Lung microvascular endothelial cell (primary cell): Measurements from ENCODE around the gene BCAR3. TPM values are rescaled to one million over a fixed set of nuclear protein-coding genes. Genes with fewer than 3 reads are reported as not detected.
"Not testable (repeated sequence)": the region's sequence is repeated elsewhere in the genome, so short reads cannot be mapped to it uniquely, and the experiment has no call there.

Source experiments
- DNase-seq, 2 donors: peaks; one replicate each; pipeline versions ENCODE4 v3.0.0 to v3.0.0-alpha.2; 2010; ENCODE audit warnings: low read depth in 2 of 2
- total RNA-seq: library from RNA; depleted of rRNA; stranded (reverse); fragments of >200 nt; gene quantifications from 2 replicates; pipeline ENCODE4 v1.2.1, GENCODE V29; 2014

Gene BCAR3
- total RNA-seq, 1 donor from 2014 or later, result 34.1 TPM

DNA sequence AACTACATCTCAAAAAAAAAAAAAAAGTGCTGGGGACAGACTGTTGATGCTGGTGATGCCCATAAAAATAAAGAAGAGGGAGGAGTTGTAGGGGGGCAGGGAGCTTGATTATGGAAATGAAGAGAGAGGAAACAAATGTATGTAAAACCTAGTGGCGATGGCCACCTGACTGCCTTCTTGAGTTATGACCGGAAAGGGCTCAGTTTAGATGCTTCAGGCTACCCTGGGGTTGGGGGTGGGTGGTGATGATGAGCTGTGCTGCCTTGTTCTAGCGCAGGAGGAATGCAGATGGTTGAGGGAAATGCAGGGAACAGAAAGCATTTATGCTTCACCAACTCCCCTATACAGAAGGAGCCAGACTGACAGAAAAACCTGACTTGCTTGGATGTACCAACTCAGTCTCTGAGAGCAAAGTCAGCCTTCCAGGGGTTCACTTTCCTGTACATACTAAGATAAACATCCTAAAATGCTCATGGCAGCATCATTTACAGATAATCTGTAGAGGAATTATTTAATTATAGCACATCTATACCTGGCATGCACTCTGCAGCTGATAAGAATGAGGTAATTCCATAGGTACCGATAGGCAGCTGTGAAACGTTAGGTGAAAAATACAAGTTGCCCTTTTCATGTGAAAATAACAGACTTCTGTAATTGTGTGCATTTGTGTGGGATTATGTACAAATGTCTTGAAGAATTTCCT lies 8.0 kb upstream of the BCAR3 start:
- no peak for DNase-seq

DNA sequence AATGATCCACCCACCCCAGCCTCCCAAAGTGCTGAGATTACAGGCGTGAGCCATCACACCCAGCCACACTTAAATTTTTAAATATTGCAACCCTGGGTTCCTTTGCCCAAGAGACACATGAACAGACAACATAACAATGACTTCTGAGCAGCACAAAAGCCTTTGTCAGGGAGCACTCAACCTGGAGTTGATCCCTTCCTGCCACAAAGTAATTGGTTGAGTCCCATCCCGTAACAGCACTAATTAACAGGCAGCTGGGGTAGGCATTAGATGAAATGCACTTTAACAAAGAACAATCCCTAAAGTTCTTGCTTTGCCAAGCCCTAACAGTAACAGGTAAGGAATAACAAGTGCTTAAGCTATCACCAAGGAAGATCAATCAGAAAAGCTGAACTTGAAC lies 5.9 kb upstream of the BCAR3 start:
- DNase-seq, result no peak

DNA sequence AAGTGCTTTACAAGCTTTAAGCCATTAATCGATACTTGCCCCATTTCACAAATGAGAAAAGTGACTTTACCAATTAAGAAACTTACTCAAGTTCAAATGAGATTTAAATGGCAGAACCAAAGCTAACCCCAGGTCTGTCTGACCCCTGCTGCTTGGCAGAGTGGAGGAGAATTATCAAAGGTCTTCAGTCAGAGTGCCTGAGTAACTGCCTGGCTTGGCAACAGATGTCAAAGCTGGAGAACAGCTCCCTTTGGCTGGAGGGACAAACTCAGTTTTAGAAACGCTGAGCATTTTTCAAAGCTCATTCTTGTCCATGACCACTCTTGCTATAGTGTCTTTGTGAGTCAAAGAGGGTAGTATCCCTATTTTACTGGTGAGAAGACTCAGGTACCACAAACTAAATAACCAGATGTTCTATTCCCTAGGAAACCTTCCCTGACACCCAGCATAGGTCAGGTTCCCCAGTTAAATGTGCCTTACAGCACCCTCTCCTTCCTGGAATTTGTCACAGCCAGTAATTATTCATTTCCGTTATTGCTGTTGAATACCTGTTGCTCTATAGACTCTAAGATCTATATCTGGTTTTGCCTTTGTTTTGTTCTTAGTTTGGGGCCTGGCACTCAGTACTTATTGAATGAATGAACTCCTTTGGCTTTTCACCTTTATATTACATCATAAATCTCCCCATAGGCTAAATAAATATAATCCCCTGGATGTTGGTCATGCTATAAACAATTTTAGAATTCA lies 5.0 kb upstream of the BCAR3 start:
- no peak for DNase-seq

- no peak for DNase-seq
Measured at GRCh38 chr1:93685918-93686317, 4.3 kb upstream of the BCAR3 start.

GRCh38 chr1:93683234-93683633 lies 1.6 kb upstream of the BCAR3 start:
- DNase-seq, result no peak

- peak in 1 of 2 donors; percentile 35 for DNase-seq
Measured at GRCh38 chr1:93681989-93682412, 364 bp upstream of the BCAR3 start.

- peak; percentile 85 to 91 for DNase-seq
Measured at GRCh38 chr1:93680420-93681100, 1.1 kb downstream of the BCAR3 start.

DNA sequence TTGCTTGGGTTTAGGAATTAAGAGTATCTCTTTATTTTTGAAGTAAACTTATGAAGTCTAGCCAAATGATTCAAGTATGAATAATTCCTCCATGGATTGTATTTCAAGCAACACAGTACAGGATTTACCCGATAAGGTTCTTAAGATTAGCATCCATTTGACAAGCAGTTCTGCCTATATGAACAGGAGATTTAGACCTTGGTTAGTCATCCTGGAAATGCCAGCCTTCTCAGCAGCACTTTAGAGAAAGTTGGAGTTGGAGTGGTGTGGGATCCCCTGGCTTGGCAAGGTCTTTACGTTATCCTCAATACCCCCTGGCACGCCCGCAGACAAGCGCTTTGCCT lies 1.6 kb downstream of the BCAR3 start:
- DNase-seq, result peak in 1 of 2 donors; percentile 69

- peak in 1 of 2 donors; percentile 37 for DNase-seq
Measured at GRCh38 chr1:93679546-93679945, 2.1 kb downstream of the BCAR3 start.

DNA sequence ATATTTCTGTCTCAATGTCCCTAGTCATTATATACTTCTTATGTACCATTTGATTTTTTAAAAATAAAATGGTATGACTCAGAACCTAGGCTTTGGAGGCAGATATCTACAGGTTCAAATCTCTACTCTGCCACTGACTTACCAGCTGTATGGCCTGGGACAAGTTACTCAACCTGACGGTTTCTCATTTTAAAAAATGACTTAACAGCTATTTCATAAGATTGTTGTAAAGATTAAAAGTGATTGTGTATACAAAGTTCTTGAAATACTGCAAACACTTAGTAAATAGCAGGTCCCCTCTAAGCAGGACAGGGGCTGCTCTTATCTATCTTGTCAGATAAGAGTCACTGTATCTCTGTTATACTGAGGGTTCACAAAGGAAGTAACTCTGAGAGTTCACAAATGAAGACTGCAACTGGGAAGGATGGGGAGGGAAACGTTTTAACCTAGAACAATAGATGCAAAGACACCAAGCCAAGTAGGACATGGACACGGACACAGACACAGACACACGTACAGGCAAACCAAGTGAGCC lies 2.6 kb downstream of the BCAR3 start:
- peak in 1 of 2 donors; percentile 29 for DNase-seq

- peak in 1 of 2 donors; percentile 70 for DNase-seq
Measured at GRCh38 chr1:93678491-93678890, 3.1 kb downstream of the BCAR3 start.

- no peak for DNase-seq
Measured at GRCh38 chr1:93677729-93678128, 3.9 kb downstream of the BCAR3 start.

DNA sequence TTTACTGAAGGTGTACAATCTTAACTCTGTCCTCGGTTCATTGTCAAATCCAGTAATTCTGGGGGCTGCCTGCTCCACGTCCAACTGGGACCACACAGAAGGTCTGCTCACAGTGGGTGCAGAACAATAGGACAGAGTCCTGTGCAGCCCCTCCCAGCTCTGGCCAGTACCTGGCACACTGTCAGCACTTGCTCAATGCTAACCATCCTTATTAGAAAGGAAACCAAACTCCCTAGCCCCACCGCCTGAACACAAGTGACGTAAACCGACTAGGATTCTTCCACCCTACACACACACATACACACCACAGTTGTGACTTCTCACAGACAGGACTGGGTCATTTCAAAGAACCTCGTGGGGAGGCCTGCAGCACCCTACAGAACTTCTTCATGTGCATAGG lies 5.2 kb downstream of the BCAR3 start:
- DNase-seq, result peak; percentile 73 to 81

DNA sequence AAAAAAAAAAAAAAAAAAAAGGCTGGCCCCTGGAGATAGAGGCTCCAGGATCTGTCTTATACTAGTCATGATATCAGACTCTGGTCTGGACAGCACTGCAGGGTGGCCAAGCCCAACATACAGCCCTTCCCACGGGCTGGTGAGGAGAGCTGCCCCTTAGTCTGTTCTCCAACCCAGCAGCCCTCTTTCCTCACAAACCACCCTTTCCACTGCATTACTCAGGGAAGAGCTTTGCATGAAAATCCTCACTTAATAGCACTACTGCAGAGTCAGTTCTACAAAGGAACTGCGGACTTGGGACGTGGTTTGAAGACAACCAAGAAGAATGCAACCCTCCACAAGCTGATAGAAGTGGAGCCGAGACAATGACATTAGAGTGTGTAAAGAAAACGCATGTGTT lies 5.7 kb downstream of the BCAR3 start:
- no peak for DNase-seq

DNA sequence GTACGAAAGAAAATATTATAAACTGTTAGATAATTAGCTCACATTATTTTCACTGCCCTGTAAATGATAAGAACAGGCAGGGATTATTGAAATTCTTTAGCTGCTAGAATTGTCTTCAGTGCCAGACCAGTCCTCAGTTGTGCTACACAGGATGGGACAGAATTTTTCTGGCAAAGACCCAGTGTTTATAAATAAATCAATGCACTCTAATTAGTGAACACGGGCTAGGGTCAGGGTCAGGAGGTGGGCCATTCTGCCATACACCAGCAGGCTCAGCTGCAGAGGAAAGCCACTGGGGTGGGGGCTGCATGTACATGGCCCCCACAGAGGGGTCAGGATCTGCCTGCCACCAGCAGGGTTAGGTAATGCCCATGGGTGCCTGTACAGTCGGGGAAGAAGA lies 6.4 kb downstream of the BCAR3 start:
- DNase-seq, result no peak

DNA sequence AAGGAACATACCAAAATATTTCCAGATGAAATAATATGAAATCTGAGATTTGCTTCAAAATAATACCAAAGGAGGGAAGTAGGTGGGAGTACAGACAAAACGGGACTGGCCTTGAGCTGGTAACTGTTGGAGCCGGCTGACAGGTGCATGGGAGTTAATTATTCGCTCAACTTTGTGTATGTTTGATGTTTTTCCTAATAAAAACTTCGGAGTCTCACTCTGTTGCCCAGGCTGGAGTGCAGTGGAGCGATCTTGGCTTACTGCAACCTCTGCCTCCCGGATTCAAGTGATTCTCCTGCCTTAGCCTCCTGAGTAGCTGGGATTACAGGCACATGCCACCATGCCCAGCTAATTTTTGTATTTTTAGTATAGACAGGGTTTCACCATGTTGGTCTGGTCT lies 7.6 kb downstream of the BCAR3 start:
- not testable (repeated sequence) for DNase-seq

- DNase-seq, result peak in 1 of 2 donors; percentile 47
Measured at GRCh38 chr1:93673163-93673829, 8.3 kb downstream of the BCAR3 start.

GRCh38 chr1:93672477-93673162 lies 9.0 kb downstream of the BCAR3 start:
- DNase-seq, result no peak

- peak in 1 of 2 donors; percentile 99 for DNase-seq
Measured at GRCh38 chr1:93672069-93672468, 9.6 kb downstream of the BCAR3 start.

GRCh38 chr1:93671099-93671621 lies 10.5 kb downstream of the BCAR3 start:
- DNase-seq, result no peak

GRCh38 chr1:93670141-93670540 lies 11.5 kb downstream of the BCAR3 start:
- peak in 1 of 2 donors; percentile 95 for DNase-seq
